ENCODE results near the gene PFKP. TPM values are rescaled to one million over a fixed set of nuclear protein-coding genes. Genes with fewer than 3 reads are reported as not detected.

Gene PFKP
- total RNA-seq, 1 donor from 2014 or later, result 24.2 TPM

DNA sequence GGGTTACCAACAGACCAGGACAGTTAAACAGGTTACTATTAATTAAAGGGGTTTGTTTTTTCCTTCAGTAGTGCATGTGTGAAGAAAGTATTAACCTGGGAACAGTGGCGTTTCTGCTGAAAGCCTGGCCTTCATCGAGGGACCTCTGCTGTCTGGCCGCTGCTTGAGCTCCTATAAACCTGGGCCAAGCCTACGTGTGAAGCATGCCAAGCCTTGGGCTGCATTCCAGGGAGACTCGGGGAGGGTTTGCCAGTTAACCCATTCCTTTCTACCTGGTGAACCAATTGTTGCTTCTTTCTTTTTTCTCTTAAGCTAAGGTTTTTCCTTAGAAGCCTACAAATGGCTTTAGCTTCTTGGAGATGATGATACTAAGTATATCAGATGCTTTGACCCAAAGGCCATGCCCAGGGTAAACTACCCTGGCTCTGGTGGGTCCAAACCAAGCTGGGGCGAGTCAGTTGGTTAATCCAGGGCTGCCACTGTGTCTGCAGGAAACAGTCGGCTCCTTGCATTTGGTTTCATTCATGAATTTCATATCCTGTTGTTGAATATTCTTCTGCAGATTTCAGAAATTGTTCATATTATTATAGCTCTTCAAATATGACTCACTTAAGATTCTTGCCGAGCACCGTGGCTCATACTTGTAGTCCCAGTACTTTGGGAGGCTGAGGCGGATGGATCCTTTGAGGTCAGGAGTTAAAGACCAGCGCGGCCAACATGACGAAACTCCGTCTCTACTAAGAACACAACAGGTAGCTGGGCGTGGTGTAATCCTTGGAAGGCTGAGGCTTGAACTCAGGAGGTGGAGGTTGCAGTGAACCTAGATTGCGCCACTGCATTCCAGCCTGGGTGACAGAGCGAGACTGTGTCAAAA is 23.8 kb downstream of the PFKP start:
- H3K4me1 Mint-ChIP-seq (ENCODE audit: low read depth, unreplicated experiment), result no peaks in the 10 kb centered on the region
- no peaks in the 10 kb centered on the region for H3K27me3 Mint-ChIP-seq (ENCODE audit: unreplicated experiment)
- no peak overlapping the region for H3K4me3 Mint-ChIP-seq (ENCODE audit: unreplicated experiment)
- no peak for DNase-seq
- no peaks in the 10 kb centered on the region for H3K36me3 Mint-ChIP-seq (ENCODE audit: unreplicated experiment)
- H3K27ac Mint-ChIP-seq (ENCODE audit: unreplicated experiment), result no peak overlapping the region
- H3K9me3 Mint-ChIP-seq (ENCODE audit: unreplicated experiment), result no peaks in the 10 kb centered on the region
- TF ChIP-seq, protein P1, sequence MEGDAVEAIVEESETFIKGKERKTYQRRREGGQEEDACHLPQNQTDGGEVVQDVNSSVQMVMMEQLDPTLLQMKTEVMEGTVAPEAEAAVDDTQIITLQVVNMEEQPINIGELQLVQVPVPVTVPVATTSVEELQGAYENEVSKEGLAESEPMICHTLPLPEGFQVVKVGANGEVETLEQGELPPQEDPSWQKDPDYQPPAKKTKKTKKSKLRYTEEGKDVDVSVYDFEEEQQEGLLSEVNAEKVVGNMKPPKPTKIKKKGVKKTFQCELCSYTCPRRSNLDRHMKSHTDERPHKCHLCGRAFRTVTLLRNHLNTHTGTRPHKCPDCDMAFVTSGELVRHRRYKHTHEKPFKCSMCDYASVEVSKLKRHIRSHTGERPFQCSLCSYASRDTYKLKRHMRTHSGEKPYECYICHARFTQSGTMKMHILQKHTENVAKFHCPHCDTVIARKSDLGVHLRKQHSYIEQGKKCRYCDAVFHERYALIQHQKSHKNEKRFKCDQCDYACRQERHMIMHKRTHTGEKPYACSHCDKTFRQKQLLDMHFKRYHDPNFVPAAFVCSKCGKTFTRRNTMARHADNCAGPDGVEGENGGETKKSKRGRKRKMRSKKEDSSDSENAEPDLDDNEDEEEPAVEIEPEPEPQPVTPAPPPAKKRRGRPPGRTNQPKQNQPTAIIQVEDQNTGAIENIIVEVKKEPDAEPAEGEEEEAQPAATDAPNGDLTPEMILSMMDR (IDR thresholded peaks at IDR 0.05; ENCODE audit: partially characterized antibody, unreplicated experiment), result no peak

DNA sequence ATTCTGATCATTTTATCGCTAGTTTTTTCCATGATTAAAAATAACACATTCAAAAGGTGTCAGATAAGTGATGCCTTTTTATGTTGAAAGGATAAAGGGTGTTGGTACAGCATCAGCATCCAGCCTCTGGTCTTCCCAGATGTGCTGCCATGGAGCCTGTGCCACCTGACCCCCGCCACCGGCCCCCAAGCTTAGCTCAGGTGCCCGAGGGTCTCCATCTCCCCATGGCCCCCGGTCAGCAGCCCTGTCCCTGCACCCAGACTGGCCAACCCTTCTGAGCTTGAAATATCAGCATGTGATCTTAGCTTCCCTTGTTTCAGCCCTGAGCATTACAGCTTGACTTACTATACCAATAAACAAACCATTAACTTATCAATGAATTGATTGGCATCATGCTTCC is 24.6 kb downstream of the PFKP start:
- Mint-ChIP-seq H3K9me3 (ENCODE audit: unreplicated experiment) (no peaks in the 10 kb centered on the region), H3K4me3 (ENCODE audit: unreplicated experiment) (no peak overlapping the region), H3K27ac (ENCODE audit: unreplicated experiment) (no peak overlapping the region), H3K4me1 (ENCODE audit: low read depth, unreplicated experiment) (no peaks in the 10 kb centered on the region), H3K36me3 (ENCODE audit: unreplicated experiment) (no peaks in the 10 kb centered on the region), H3K27me3 (ENCODE audit: unreplicated experiment) (no peaks in the 10 kb centered on the region)
- DNase-seq, result no peak
- TF ChIP-seq, protein P1 (IDR thresholded peaks at IDR 0.05; ENCODE audit: partially characterized antibody, unreplicated experiment), result no peak

DNA sequence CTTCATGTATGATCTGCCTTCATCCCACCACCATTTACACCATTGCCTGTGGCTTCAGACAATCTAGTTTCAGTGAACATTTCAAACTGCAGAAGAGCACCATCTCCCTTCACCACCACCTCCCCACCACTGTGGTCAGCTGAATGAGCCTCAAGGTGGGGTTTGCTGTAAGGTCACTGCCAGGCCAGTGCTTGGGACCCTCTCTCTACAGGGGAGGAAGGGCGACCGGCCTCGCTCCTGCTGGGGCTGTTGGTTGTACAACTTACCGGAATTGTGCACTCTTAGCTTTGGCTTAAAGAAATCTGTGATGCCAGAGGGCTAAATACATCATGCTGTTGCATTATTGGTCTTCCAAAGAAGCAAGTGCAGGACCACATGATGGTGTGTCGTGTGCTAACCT is 26.6 kb downstream of the PFKP start:
- TF ChIP-seq, protein P1 (IDR thresholded peaks at IDR 0.05; ENCODE audit: partially characterized antibody, unreplicated experiment), result no peak
- H3K9me3 Mint-ChIP-seq (ENCODE audit: unreplicated experiment), result no peaks in the 10 kb centered on the region
- H3K4me1 Mint-ChIP-seq (ENCODE audit: low read depth, unreplicated experiment), result peaks cover 2% of the 10 kb centered on the region
- peaks cover 1% of the 10 kb centered on the region for H3K27me3 Mint-ChIP-seq (ENCODE audit: unreplicated experiment)
- H3K4me3 Mint-ChIP-seq (ENCODE audit: unreplicated experiment), result no peak overlapping the region
- H3K27ac Mint-ChIP-seq (ENCODE audit: unreplicated experiment), result no peak overlapping the region
- no peaks in the 10 kb centered on the region for H3K36me3 Mint-ChIP-seq (ENCODE audit: unreplicated experiment)
- no peak for DNase-seq

DNA sequence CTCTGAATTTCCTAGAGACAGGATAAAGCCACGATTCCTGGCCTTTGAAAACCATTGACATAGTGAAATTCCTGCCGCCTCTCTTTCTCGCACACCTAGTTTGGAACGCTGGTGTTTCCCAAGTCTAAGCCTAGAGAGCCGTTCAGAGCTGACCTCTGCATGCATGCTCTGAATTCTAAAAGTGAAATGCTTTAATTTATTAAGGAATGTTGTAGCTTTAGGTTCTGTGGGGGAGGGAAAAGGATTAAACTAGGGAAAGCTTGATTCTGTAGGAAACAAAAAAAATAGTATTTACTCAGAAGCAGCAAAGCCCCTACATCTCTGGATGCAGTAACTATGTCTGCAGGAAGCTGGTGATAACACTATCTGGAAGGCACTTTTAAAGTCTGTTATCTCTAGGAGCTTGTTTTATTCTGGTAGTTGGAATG is 27.3 kb downstream of the PFKP start:
- Mint-ChIP-seq H3K27me3 (ENCODE audit: unreplicated experiment) (peaks cover 1% of the 10 kb centered on the region), H3K4me3 (ENCODE audit: unreplicated experiment) (no peak overlapping the region), H3K27ac (ENCODE audit: unreplicated experiment) (no peak overlapping the region), H3K4me1 (ENCODE audit: low read depth, unreplicated experiment) (peaks cover 2% of the 10 kb centered on the region), H3K36me3 (ENCODE audit: unreplicated experiment) (peaks cover 3% of the 10 kb centered on the region), H3K9me3 (ENCODE audit: unreplicated experiment) (no peaks in the 10 kb centered on the region)
- TF ChIP-seq, protein P1 (IDR thresholded peaks at IDR 0.05; ENCODE audit: partially characterized antibody, unreplicated experiment), result no peak
- no peak for DNase-seq

Data from glutamatergic neuron (in vitro differentiated cells).